Gastrocnemius medialis (tissue), 4 donors: Measurements from ENCODE around the gene ITGA4. TPM values are rescaled to one million over a fixed set of nuclear protein-coding genes. Genes with fewer than 3 reads are reported as not detected.

Experiments used
- ATAC-seq, 2 donors: fragments of 150-250 bp; one replicate each; pipeline ENCODE4 v1.9.1; 2016
- DNase-seq, 2 donors: peaks; one replicate each; pipeline ENCODE4 v3.0.0-alpha.2; 2019
- H3K27ac ChIP-seq, 4 donors: fragments of 200-600 bp; sonication (generic); 1 replicate in 1 of 4; 2 replicates in 3 of 4; pipeline ENCODE4 v1.5.1; 2016 to 2018; ENCODE audit warnings: mild to moderate bottlenecking in 2 of 4, moderate library complexity in 1 of 4
- H3K27me3 ChIP-seq, 3 donors: fragments of 200-600 bp; sonication (generic) in 2 of 3; 1 replicate in 1 of 3; 2 replicates in 2 of 3; pipeline versions ENCODE4 v1.5.1 to v1.6.0; 2016 to 2019; ENCODE audit warnings: mild to moderate bottlenecking in 1 of 3, moderate library complexity in 1 of 3
- H3K36me3 ChIP-seq, 2 donors: fragments of 200-600 bp; sonication (generic) in 1 of 2; one replicate each; pipeline ENCODE4 v1.5.1; 2017 to 2018
- H3K4me1 ChIP-seq, 2 donors: fragments of 200-600 bp; sonication (generic) in 1 of 2; one replicate each; pipeline ENCODE4 v1.5.1; 2016 to 2017; ENCODE audit warnings: mild to moderate bottlenecking in 2 of 2
- H3K4me3 ChIP-seq, 4 donors: fragments of 200-600 bp; sonication (generic) in 3 of 4; 1 replicate in 1 of 4; 2 replicates in 3 of 4; pipeline ENCODE4 v1.5.1; 2016 to 2019; ENCODE audit warnings: mild to moderate bottlenecking in 2 of 4
- H3K9me3 ChIP-seq, 3 donors: fragments of 200-600 bp; sonication (generic) in 2 of 3; 1 replicate in 1 of 3; 2 replicates in 2 of 3; pipeline ENCODE4 v1.5.1; 2016 to 2019
- CTCF ChIP-seq, 5 experiments: fragments of 450-650 bp in 3 of 5; fragments of 200-600 bp in 2 of 5; sonication (generic) in 2 of 5; IDR thresholded peaks in 4 of 5; conservative IDR thresholded peaks in 1 of 5; 1 replicate in 4 of 5; 2 replicates in 1 of 5; pipeline ENCODE4 v1.5.1; 2016 to 2019; ENCODE audit warnings: antibody characterized with exemption in 5 of 5, mild to moderate bottlenecking in 3 of 5, moderate library complexity in 3 of 5
- POLR2A ChIP-seq, 2 donors: fragments of 450-650 bp; IDR thresholded peaks; one replicate each; pipeline ENCODE4 v1.6.1; 2017; ENCODE audit warnings: antibody characterized with exemption in 2 of 2, mild to moderate bottlenecking in 2 of 2, moderate library complexity in 2 of 2
- in situ Hi-C, 4 donors: fragments of 200-750 bp; cut with MboI; loops; one replicate each; pipeline versions ENCODE4 v1.15.0 to v1.8.0; 2017; ENCODE audit warnings: low sequenced_read_pairs in 4 of 4
- intact Hi-C: fragments of 100-400 bp; cut with DNase I; formaldehyde crosslinking; loops from one replicate; pipeline ENCODE4 v1.15.1; 2023; ENCODE audit warnings: low total_unique reads
- total RNA-seq, 4 donors: library from RNA; depleted of rRNA; stranded (reverse); fragments of >200 nt; gene quantifications; one replicate each; pipeline versions ENCODE4 v1.1.0 to v1.2.3, GENCODE V29; 2016

The ITGA4 gene
- total RNA-seq, 4 donors from 2014 or later, result 0.47 to 0.61 (median 0.55) TPM; not detected in 1

- TF ChIP-seq POLR2A (IDR thresholded peaks at IDR 0.05) (no peak), CTCF (IDR thresholded peaks at IDR 0.05 in 4 of 5, conservative IDR thresholded peaks at IDR 0.05 in 1 of 5) (no peak)
- no peaks in the 10 kb centered on the region for H3K27me3 ChIP-seq
- no peak for DNase-seq
- no peaks in the 10 kb centered on the region for H3K4me1 ChIP-seq
- no peak for ATAC-seq
- no peaks in the 10 kb centered on the region for H3K9me3 ChIP-seq
- intact Hi-C loops (no loop called here), in situ Hi-C loops (no loop called here)
- H3K4me3 ChIP-seq, result no peak overlapping the region
- no peaks in the 10 kb centered on the region for H3K36me3 ChIP-seq
- H3K27ac ChIP-seq, result no peak overlapping the region
Observed at GRCh38 chr2:181575024-181575649, 118.0 kb downstream of the ITGA4 start.

GRCh38 chr2:181575650-181576025, 118.5 kb downstream of the ITGA4 start:
- Histone ChIP-seq H3K4me3 (no peak overlapping the region), H3K9me3 (no peaks in the 10 kb centered on the region), H3K27me3 (no peaks in the 10 kb centered on the region), H3K4me1 (no peaks in the 10 kb centered on the region), H3K36me3 (no peaks in the 10 kb centered on the region), H3K27ac (no peak overlapping the region)
- ATAC-seq, result no peak
- intact Hi-C loops, result no loop called here
- DNase-seq, result no peak
- in situ Hi-C loops, result no loop called here
- no peak for TF ChIP-seq POLR2A (IDR thresholded peaks at IDR 0.05)
- no peak for TF ChIP-seq CTCF (IDR thresholded peaks at IDR 0.05 in 4 of 5, conservative IDR thresholded peaks at IDR 0.05 in 1 of 5)

- in situ Hi-C loops, result no loop called here
- no peaks in the 10 kb centered on the region for H3K9me3 ChIP-seq
- H3K27me3 ChIP-seq, result no peaks in the 10 kb centered on the region
- ATAC-seq (no peak), DNase-seq (no peak)
- H3K36me3 ChIP-seq, result no peaks in the 10 kb centered on the region
- H3K4me1 ChIP-seq, result no peaks in the 10 kb centered on the region
- TF ChIP-seq POLR2A (IDR thresholded peaks at IDR 0.05), result no peak
- TF ChIP-seq CTCF (IDR thresholded peaks at IDR 0.05 in 4 of 5, conservative IDR thresholded peaks at IDR 0.05 in 1 of 5), result no peak
- H3K4me3 ChIP-seq, result no peak overlapping the region
- intact Hi-C loops, result no loop called here
- H3K27ac ChIP-seq, result no peak overlapping the region
Observed at GRCh38 chr2:181576431-181576830, 119.2 kb downstream of the ITGA4 start.

- Histone ChIP-seq H3K9me3 (no peaks in the 10 kb centered on the region), H3K27ac (no peak overlapping the region), H3K27me3 (no peaks in the 10 kb centered on the region), H3K4me3 (no peak overlapping the region), H3K36me3 (no peaks in the 10 kb centered on the region), H3K4me1 (no peaks in the 10 kb centered on the region)
- no peak for DNase-seq
- in situ Hi-C loops (no loop called here), intact Hi-C loops (no loop called here)
- no peak for ATAC-seq
- TF ChIP-seq POLR2A (IDR thresholded peaks at IDR 0.05), result no peak
- no peak for TF ChIP-seq CTCF (IDR thresholded peaks at IDR 0.05 in 4 of 5, conservative IDR thresholded peaks at IDR 0.05 in 1 of 5)
Observed at GRCh38 chr2:181578829-181579228, 121.6 kb downstream of the ITGA4 start.

GRCh38 chr2:181581534-181581933, 124.3 kb downstream of the ITGA4 start:
- H3K4me3 ChIP-seq, result no peak overlapping the region
- no peak overlapping the region for H3K27ac ChIP-seq
- in situ Hi-C loops (no loop called here), intact Hi-C loops (no loop called here)
- ATAC-seq, result no peak
- no peaks in the 10 kb centered on the region for H3K4me1 ChIP-seq
- DNase-seq, result no peak
- TF ChIP-seq CTCF (IDR thresholded peaks at IDR 0.05 in 4 of 5, conservative IDR thresholded peaks at IDR 0.05 in 1 of 5), result no peak
- TF ChIP-seq POLR2A (IDR thresholded peaks at IDR 0.05), result no peak
- H3K36me3 ChIP-seq, result no peaks in the 10 kb centered on the region
- no peaks in the 10 kb centered on the region for H3K27me3 ChIP-seq
- H3K9me3 ChIP-seq, result no peaks in the 10 kb centered on the region
